GM12878 (cell line): ENCODE results near the gene SBK2.

Experiments
- CHD1 ChIP-seq: IDR thresholded peaks from 2 replicates; pipeline ENCODE4 v1.6.1; 2012; ENCODE audit warnings: low read depth, low read length, improper control_type of control experiment
- CHD4 ChIP-seq: fragments of 200-600 bp; sonication (generic); IDR thresholded peaks from 2 replicates; pipeline ENCODE4 v1.6.1; 2016; ENCODE audit warnings: mild to moderate bottlenecking
- FOXK2 ChIP-seq: fragments of 450-650 bp; IDR thresholded peaks from 2 replicates; pipeline ENCODE4 v1.6.1; 2017; ENCODE audit warnings: mild to moderate bottlenecking, moderate library complexity
- HDAC2 ChIP-seq: fragments of 200-600 bp; sonication (generic); IDR thresholded peaks from 2 replicates; pipeline ENCODE4 v1.6.1; 2017
- NFXL1 ChIP-seq: fragments of 450-650 bp; IDR thresholded peaks from 2 replicates; pipeline ENCODE4 v1.6.1; 2017; ENCODE audit warnings: antibody characterized with exemption, mild to moderate bottlenecking, borderline replicate concordance
- NFYB ChIP-seq: IDR thresholded peaks from 2 replicates; pipeline ENCODE4 v1.6.1; 2011; ENCODE audit warnings: low read depth, mild to moderate bottlenecking, low read length, improper control_type of control experiment, moderate library complexity; ENCODE audit not compliant: insufficient read depth
- POLR2A ChIP-seq: IDR thresholded peaks from 2 replicates; pipeline ENCODE4 v1.6.1; 2011; ENCODE audit warnings: low read depth, mild to moderate bottlenecking, low read length
- SPI1 ChIP-seq: IDR thresholded peaks from 2 replicates; pipeline ENCODE4 v1.6.1; 2011; ENCODE audit warnings: low read depth, mild to moderate bottlenecking, low read length, moderate library complexity, borderline replicate concordance; ENCODE audit not compliant: insufficient read depth
- SREBF1 ChIP-seq: IDR thresholded peaks from 2 replicates; pipeline ENCODE4 v1.6.1; 2012; ENCODE audit warnings: mild to moderate bottlenecking, low read length
- TF ChIP-seq, protein P1 (sequence below), 3 experiments: IDR thresholded peaks in 2 of 3; conservative IDR thresholded peaks in 1 of 3; 2 replicates each; pipeline ENCODE4 v1.5.1; 2011; ENCODE audit warnings: low read depth in 3 of 3, low read length in 3 of 3, mild to moderate bottlenecking in 3 of 3, control low read depth in 2 of 3, moderate library complexity in 2 of 3, inconsistent platforms in 1 of 3, mixed read lengths in 1 of 3; ENCODE audit not compliant: control insufficient read depth in 2 of 3, insufficient read depth in 1 of 3; ENCODE audit errors: extremely low read depth in 1 of 3
- TF ChIP-seq, protein P2 (sequence below): IDR thresholded peaks from 2 replicates; pipeline ENCODE4 v1.6.1; 2011; ENCODE audit warnings: borderline replicate concordance, low read depth, mild to moderate bottlenecking, moderate library complexity, mixed read lengths, low read length; ENCODE audit not compliant: insufficient read depth; ENCODE audit errors: extremely low read length

DNA sequence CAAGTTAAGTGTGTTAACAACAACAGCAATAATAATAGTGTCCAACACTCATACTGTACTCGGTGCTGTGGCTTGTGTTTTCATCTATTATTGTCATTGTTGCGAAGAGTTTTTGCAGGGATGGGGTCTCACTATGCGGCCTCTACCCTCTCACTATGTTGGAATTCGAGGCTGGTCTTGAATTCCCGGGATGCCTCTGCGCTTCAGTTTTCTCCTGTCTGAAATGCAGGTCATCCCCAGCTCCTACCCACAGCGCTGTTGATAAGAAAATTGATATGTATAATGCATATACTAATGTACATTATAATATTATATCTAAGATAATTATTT is 13.4 kb upstream of the SBK2 start:
- TF ChIP-seq, protein P1, sequence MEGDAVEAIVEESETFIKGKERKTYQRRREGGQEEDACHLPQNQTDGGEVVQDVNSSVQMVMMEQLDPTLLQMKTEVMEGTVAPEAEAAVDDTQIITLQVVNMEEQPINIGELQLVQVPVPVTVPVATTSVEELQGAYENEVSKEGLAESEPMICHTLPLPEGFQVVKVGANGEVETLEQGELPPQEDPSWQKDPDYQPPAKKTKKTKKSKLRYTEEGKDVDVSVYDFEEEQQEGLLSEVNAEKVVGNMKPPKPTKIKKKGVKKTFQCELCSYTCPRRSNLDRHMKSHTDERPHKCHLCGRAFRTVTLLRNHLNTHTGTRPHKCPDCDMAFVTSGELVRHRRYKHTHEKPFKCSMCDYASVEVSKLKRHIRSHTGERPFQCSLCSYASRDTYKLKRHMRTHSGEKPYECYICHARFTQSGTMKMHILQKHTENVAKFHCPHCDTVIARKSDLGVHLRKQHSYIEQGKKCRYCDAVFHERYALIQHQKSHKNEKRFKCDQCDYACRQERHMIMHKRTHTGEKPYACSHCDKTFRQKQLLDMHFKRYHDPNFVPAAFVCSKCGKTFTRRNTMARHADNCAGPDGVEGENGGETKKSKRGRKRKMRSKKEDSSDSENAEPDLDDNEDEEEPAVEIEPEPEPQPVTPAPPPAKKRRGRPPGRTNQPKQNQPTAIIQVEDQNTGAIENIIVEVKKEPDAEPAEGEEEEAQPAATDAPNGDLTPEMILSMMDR (IDR thresholded peaks at IDR 0.05 in 2 of 3, conservative IDR thresholded peaks at IDR 0.05 in 1 of 3; ENCODE audit: control insufficient read depth in 2 of 3, extremely low read depth in 1 of 3, insufficient read depth in 1 of 3, low read depth in 3 of 3, low read length in 3 of 3): no peak
- TF ChIP-seq POLR2A: no peak
- TF ChIP-seq CHD4: no peak
- TF ChIP-seq HDAC2: no peak
- TF ChIP-seq FOXK2: no peak
- no peak for TF ChIP-seq NFYB
- no peak for TF ChIP-seq SPI1
- TF ChIP-seq, protein P2, sequence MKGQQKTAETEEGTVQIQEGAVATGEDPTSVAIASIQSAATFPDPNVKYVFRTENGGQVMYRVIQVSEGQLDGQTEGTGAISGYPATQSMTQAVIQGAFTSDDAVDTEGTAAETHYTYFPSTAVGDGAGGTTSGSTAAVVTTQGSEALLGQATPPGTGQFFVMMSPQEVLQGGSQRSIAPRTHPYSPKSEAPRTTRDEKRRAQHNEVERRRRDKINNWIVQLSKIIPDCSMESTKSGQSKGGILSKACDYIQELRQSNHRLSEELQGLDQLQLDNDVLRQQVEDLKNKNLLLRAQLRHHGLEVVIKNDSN: no peak
- TF ChIP-seq SREBF1: no peak
- TF ChIP-seq NFXL1: no peak
- no peak for TF ChIP-seq CHD1
